Natural killer cell (primary cell): ENCODE measurements around the gene TSFM. TPM values are rescaled to one million over a fixed set of nuclear protein-coding genes. Genes with fewer than 3 reads are reported as not detected.

Source experiments
- ATAC-seq, 3 donors: fragments of 150-1000 bp in 2 of 3; fragments of 200-7000 bp in 1 of 3; cut with Tn5 transposase; 1 replicate in 1 of 3; 2 replicates in 2 of 3; pipeline ENCODE4 v1.10.0; 2021; ENCODE audit warnings: mild to moderate bottlenecking in 2 of 3, moderate library complexity in 2 of 3
- DNase-seq, 2 donors: peaks; one replicate each; pipeline versions ENCODE4 v3.0.0 to v3.0.0-alpha.2; 2013 to 2021; ENCODE audit warnings: mixed read lengths in 1 of 2
- H3K27ac ChIP-seq: one replicate; pipeline ENCODE4 v1.5.1; 2013; ENCODE audit warnings: mild to moderate bottlenecking, low read length
- H3K27me3 ChIP-seq: one replicate; pipeline ENCODE4 v1.6.1; 2013; ENCODE audit warnings: low read length; ENCODE audit not compliant: control insufficient read depth, insufficient read depth
- H3K36me3 ChIP-seq: one replicate; pipeline ENCODE4 v1.6.1; 2013; ENCODE audit warnings: low read length; ENCODE audit not compliant: control insufficient read depth, insufficient read depth
- H3K4me1 ChIP-seq: one replicate; pipeline ENCODE4 v1.6.1; 2013; ENCODE audit warnings: low read length; ENCODE audit not compliant: control insufficient read depth, insufficient read depth
- H3K4me3 ChIP-seq: one replicate; pipeline ENCODE4 v1.5.1; 2013; ENCODE audit warnings: low read length
- H3K9me3 ChIP-seq: one replicate; pipeline ENCODE4 v1.6.1; 2013; ENCODE audit warnings: low read length; ENCODE audit not compliant: control insufficient read depth, insufficient read depth
- H3K27ac Mint-ChIP-seq, 2 donors: one replicate each; pipeline ENCODE4 v1.8.0; 2022; ENCODE audit warnings: mild to moderate bottlenecking in 2 of 2, mixed read lengths in 2 of 2, moderate library complexity in 1 of 2
- H3K27me3 Mint-ChIP-seq, 2 donors: one replicate each; pipeline ENCODE4 v1.8.0; 2022; ENCODE audit warnings: low read depth in 2 of 2, mixed read lengths in 2 of 2
- H3K36me3 Mint-ChIP-seq: one replicate; pipeline ENCODE4 v1.8.0; 2022; ENCODE audit warnings: mixed read lengths
- H3K4me1 Mint-ChIP-seq, 2 donors: one replicate each; pipeline ENCODE4 v1.8.0; 2022; ENCODE audit warnings: mixed read lengths in 2 of 2
- H3K4me3 Mint-ChIP-seq: one replicate; pipeline ENCODE4 v1.8.0; 2022; ENCODE audit warnings: mild to moderate bottlenecking, moderate library complexity, mixed read lengths
- H3K9me3 Mint-ChIP-seq, 2 donors: one replicate each; pipeline ENCODE4 v1.8.0; 2022; ENCODE audit warnings: mixed read lengths in 2 of 2
- CTCF ChIP-seq: fragments of 200-600 bp; IDR thresholded peaks from one replicate; pipeline ENCODE4 v1.8.0; 2022; ENCODE audit warnings: antibody characterized with exemption
- WGBS: methylation state at CpG from one replicate; pipeline ENCODE4 v1.1.7; 2013; ENCODE audit warnings: missing lambda C conversion rate; ENCODE audit not compliant: insufficient coverage; 5-methylcytosine and 5-hydroxymethylcytosine counted together
- intact Hi-C: fragments of 100-400 bp; cut with micrococcal nuclease; formaldehyde crosslinking; loops from one replicate; pipeline ENCODE4 v1.14.2; 2022
- total RNA-seq, 4 donors: library from RNA; stranded (reverse); fragments of 120-200 nt in 1 of 4; gene quantifications; one replicate each; pipeline versions ENCODE4 v1.2.3 to v1.2.4, GENCODE V29; 2013 to 2022

TSFM gene
- total RNA-seq, 3 donors from 2014 or later (not counting 1 experiment from before 2014, with no cell fraction given): 17.6 to 19.7 (median 17.7) TPM

- Histone ChIP-seq H3K27ac (peak overlapping the region; percentile 81), H3K4me1 (peaks cover 37% of the 10 kb centered on the region), H3K9me3 (no peaks in the 10 kb centered on the region), H3K27me3 (no peaks in the 10 kb centered on the region), H3K4me3 (peak overlapping the region; percentile 99), H3K36me3 (no peaks in the 10 kb centered on the region)
- ATAC-seq: peak; percentile 10 to 15 (median 12)
- Mint-ChIP-seq H3K36me3 (no peaks in the 10 kb centered on the region), H3K4me1 (peaks cover 35 to 48% of the 10 kb centered on the region in 2 donors), H3K4me3 (peak overlapping the region; percentile 86), H3K27me3 (peaks cover 4% of the 10 kb centered on the region in 2 donors), H3K9me3 (no peaks in the 10 kb centered on the region), H3K27ac (peak overlapping the region in 1 of 2 donors; percentile 95)
- whole genome bisulfite sequencing: under 1% methylated on average over 26 of the region's 26 CpGs
- TF ChIP-seq CTCF: no peak
- intact Hi-C loops: loop anchor here (5.0 kb wide), 1 partner anchor 64 kb away; the partner anchor contains the start of gene TSFM
- peak in 1 of 2 donors; percentile 56 for DNase-seq
Observed at GRCh38 chr12:57846285-57846576, 63.6 kb downstream of the TSFM start.

GRCh38 chr12:57846577-57847319 lies 64.2 kb downstream of the TSFM start, which contains the start of gene CTDSP2:
TSS of gene CTDSP2 (minus strand) at chr12:57846729. CDS start at chr12:57846435, 294 bp downstream.
- intact Hi-C loops: loop anchor here (5.0 kb wide), 1 partner anchor 64 kb away; the partner anchor contains the start of gene TSFM
- no peaks in the 10 kb centered on the region for H3K36me3 ChIP-seq
- ATAC-seq: peak; percentile 28 to 60 (median 50)

More at GRCh38 chr12:57846577-57847319, 64.2 kb downstream of the TSFM start, which contains the start of gene CTDSP2:
- H3K4me1 Mint-ChIP-seq: peaks cover 29 to 47% of the 10 kb centered on the region in 2 donors
- peak within 1 kb of the TSS; percentile 69 to 95 for H3K27ac Mint-ChIP-seq
- H3K36me3 Mint-ChIP-seq: no peaks in the 10 kb centered on the region
- no peaks in the 10 kb centered on the region for H3K9me3 ChIP-seq
- H3K4me3 Mint-ChIP-seq: peak within 1 kb of the TSS; percentile 86
- peak within 1 kb of the TSS; percentile 99 for H3K4me3 ChIP-seq
- H3K27ac ChIP-seq: peak within 1 kb of the TSS; percentile 81
- DNase-seq: peak; percentile 71 to 91
- no peaks in the 10 kb centered on the region for H3K27me3 ChIP-seq
- H3K27me3 Mint-ChIP-seq: peaks cover 9% of the 10 kb centered on the region in 2 donors
- no peak for TF ChIP-seq CTCF
- peaks cover 33% of the 10 kb centered on the region for H3K4me1 ChIP-seq
- WGBS: under 1% methylated on average over 56 of the region's 58 CpGs
- no peaks in the 10 kb centered on the region for H3K9me3 Mint-ChIP-seq

Other genes with a start within 250 kb of the TSFM start
- 10 to 100 TPM; 65.5 to 76.5 (median 71.8) TPM for gene DCTN2, start 235.6 kb upstream of the TSFM start, total RNA-seq
- under 1 TPM; 0.09 to 0.40 (median 0.16) TPM for gene KIF5A, start 232.7 kb upstream of the TSFM start, total RNA-seq
- 10 to 100 TPM; 41.0 to 62.9 (median 52.0) TPM for gene PIP4K2C, start 191.6 kb upstream of the TSFM start, total RNA-seq
- 10 to 100 TPM; 65.1 to 81.1 (median 77.0) TPM for gene DTX3, start 178.0 kb upstream of the TSFM start, total RNA-seq
- 1 to 10 TPM; 3.1 to 6.5 (median 5.1) TPM for gene ARHGEF25, start 171.4 kb upstream of the TSFM start, total RNA-seq
- gene B4GALNT1, start 149.6 kb upstream of the TSFM start, total RNA-seq: under 1 TPM; 0.38 to 0.59 (median 0.48) TPM
- 100 to 1,000 TPM; 185 to 221 (median 198) TPM for gene OS9, start 88.7 kb upstream of the TSFM start, total RNA-seq
- 10 to 100 TPM; 54.1 to 63.5 (median 54.8) TPM for gene AGAP2, start 44.0 kb upstream of the TSFM start, total RNA-seq
- 10 to 100 TPM; 18.3 to 27.0 (median 23.5) TPM for gene TSPAN31, start 37.7 kb upstream of the TSFM start, total RNA-seq
- 10 to 100 TPM; 30.7 to 39.5 (median 37.7) TPM for gene CDK4, start 30.5 kb upstream of the TSFM start, total RNA-seq
- 10 to 100 TPM; 25.4 to 28.4 (median 26.0) TPM for gene MARCHF9, start 27.7 kb upstream of the TSFM start, total RNA-seq
- gene CYP27B1, start 15.7 kb upstream of the TSFM start, total RNA-seq: 1 to 10 TPM; 1.1 to 1.7 (median 1.6) TPM
- gene METTL1, start 10.7 kb upstream of the TSFM start, total RNA-seq: 10 to 100 TPM in 1 of 3 donors, 1 to 10 TPM in 2; 8.0 to 12.5 (median 8.8) TPM
- 1 to 10 TPM; 1.3 to 2.6 (median 2.2) TPM for gene EEF1AKMT3, start 10.2 kb upstream of the TSFM start, total RNA-seq
- gene AVIL, start 35.9 kb downstream of the TSFM start, total RNA-seq: 1 to 10 TPM in 2 of 3 donors, under 1 TPM in 1; 0.45 to 2.2 (median 1.3) TPM
- gene CTDSP2, start 63.9 kb downstream of the TSFM start, total RNA-seq: 100 to 1,000 TPM in 2 of 3 donors, 10 to 100 TPM in 1; 93.8 to 135 (median 123) TPM
- 1 to 10 TPM; 4.9 to 8.8 (median 6.3) TPM for gene ATP23, start 158.8 kb downstream of the TSFM start, total RNA-seq